SK-N-SH treated with all-trans-retinoic acid at 6 μM for 48 hours (cell line): ENCODE data around the gene SYNPO.

ENCODE experiments used
- ATAC-seq: fragments of 200-7000 bp; cut with Tn5 transposase; 3 replicates; pipeline ENCODE4 v1.9.1; 2020; ENCODE audit warnings: mild to moderate bottlenecking, moderate library complexity
- BACH2 ChIP-seq: fragments of 250-450 bp; sonication (Bioruptor Pico); IDR thresholded peaks from 2 replicates; pipeline ENCODE4 v1.9.0; 2021; ENCODE audit warnings: mild to moderate bottlenecking, borderline replicate concordance
- ESRRG ChIP-seq: fragments of 250-450 bp; sonication (Bioruptor Pico); IDR thresholded peaks from 2 replicates; pipeline ENCODE4 v1.6.1; 2021; ENCODE audit warnings: mild to moderate bottlenecking
- ISL1 ChIP-seq: fragments of 250-450 bp; sonication (Bioruptor Pico); IDR thresholded peaks from 2 replicates; pipeline ENCODE4 v2.1.2; 2022; ENCODE audit warnings: mild to moderate bottlenecking, moderate library complexity
- OSR1 ChIP-seq: fragments of 250-450 bp; sonication (Bioruptor Pico); IDR thresholded peaks from 2 replicates; pipeline ENCODE4 v1.8.0; 2022; ENCODE audit warnings: moderate library complexity, mild to moderate bottlenecking, inconsistent platforms
- PPARA ChIP-seq: fragments of 250-450 bp; sonication (Bioruptor Pico); IDR thresholded peaks from 2 replicates; pipeline ENCODE4 v1.5.0; 2020; ENCODE audit warnings: mild to moderate bottlenecking, borderline replicate concordance
- RARB ChIP-seq: fragments of 250-450 bp; sonication (Bioruptor Pico); IDR thresholded peaks from 2 replicates; pipeline ENCODE4 v1.8.0; 2021; ENCODE audit warnings: mild to moderate bottlenecking, moderate library complexity
- TCF4 ChIP-seq: fragments of 250-450 bp; sonication (Bioruptor Pico); IDR thresholded peaks from 2 replicates; pipeline ENCODE4 v1.8.0; 2021; ENCODE audit warnings: mild to moderate bottlenecking, moderate library complexity, borderline replicate concordance
- TOX ChIP-seq: fragments of 250-450 bp; sonication (Bioruptor Pico); IDR thresholded peaks from 2 replicates; pipeline ENCODE4 v1.8.0; 2021; ENCODE audit warnings: mild to moderate bottlenecking, moderate library complexity, borderline replicate concordance
- ZC3H10 ChIP-seq: fragments of 250-450 bp; sonication (Bioruptor Pico); IDR thresholded peaks from 2 replicates; pipeline ENCODE4 v1.5.1; 2021; ENCODE audit warnings: mild to moderate bottlenecking, moderate library complexity
- ZFP3 ChIP-seq: fragments of 250-450 bp; sonication (Bioruptor Pico); IDR thresholded peaks from 2 replicates; pipeline ENCODE4 v1.5.0; 2020; ENCODE audit warnings: mild to moderate bottlenecking, moderate library complexity
- ZFP30 ChIP-seq: fragments of 450-650 bp; formaldehyde crosslinking; IDR thresholded peaks from 2 replicates; pipeline ENCODE4 v1.5.0; 2022; ENCODE audit warnings: mild to moderate bottlenecking, moderate library complexity
- ZNF565 ChIP-seq: fragments of 450-650 bp; formaldehyde crosslinking; conservative IDR thresholded peaks from 2 replicates; pipeline ENCODE4 v1.5.0; 2020; ENCODE audit warnings: low read depth, mild to moderate bottlenecking, moderate library complexity
- ZNF70 ChIP-seq: fragments of 450-650 bp; formaldehyde crosslinking; IDR thresholded peaks from 2 replicates; pipeline ENCODE4 v1.5.0; 2020; ENCODE audit warnings: mild to moderate bottlenecking, moderate library complexity
- TF ChIP-seq, protein P1 (sequence below): fragments of 250-450 bp; sonication (Bioruptor Pico); IDR thresholded peaks from 2 replicates; pipeline ENCODE4 v1.5.0; 2020; ENCODE audit warnings: mild to moderate bottlenecking, moderate library complexity
- TF ChIP-seq, protein P2 (sequence below): fragments of 250-450 bp; sonication (Bioruptor Pico); IDR thresholded peaks from 2 replicates; pipeline ENCODE4 v1.8.0; 2020; ENCODE audit warnings: mild to moderate bottlenecking, moderate library complexity, borderline replicate concordance
- TF ChIP-seq, protein P3 (sequence below): fragments of 250-450 bp; sonication (Bioruptor Pico); IDR thresholded peaks from 2 replicates; pipeline ENCODE4 v1.5.1; 2020; ENCODE audit warnings: low read depth, mild to moderate bottlenecking, moderate library complexity
- TF ChIP-seq, protein P4 (sequence below): fragments of 250-450 bp; sonication (Bioruptor Pico); IDR thresholded peaks from 2 replicates; pipeline ENCODE4 v1.5.1; 2021; ENCODE audit warnings: mild to moderate bottlenecking, moderate library complexity
- TF ChIP-seq, protein P5 (sequence below): fragments of 250-450 bp; sonication (Bioruptor Pico); IDR thresholded peaks from 2 replicates; pipeline ENCODE4 v1.8.0; 2021; ENCODE audit warnings: low read depth, mild to moderate bottlenecking, moderate library complexity, borderline replicate concordance

SYNPO gene

DNA sequence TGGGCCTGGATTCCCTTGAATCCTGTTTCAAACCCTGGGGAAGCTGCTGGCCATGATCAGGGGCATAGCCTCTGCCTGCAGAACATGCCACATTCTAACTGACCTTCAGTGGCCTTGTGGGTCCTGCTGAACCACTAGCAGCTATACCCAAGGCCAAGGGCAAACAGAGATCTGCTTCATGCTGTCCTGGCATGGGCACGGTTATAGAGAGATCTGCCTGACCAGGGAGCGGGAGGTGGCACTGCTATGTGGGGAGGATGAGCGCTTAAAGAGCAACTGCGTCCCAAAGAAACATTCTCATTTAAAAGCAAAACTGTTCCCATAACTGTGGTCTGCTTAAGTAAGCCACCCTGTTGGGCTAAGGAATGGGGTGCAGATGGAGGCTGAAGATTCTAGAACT lies 36.5 kb upstream of the SYNPO start:
- TF ChIP-seq RARB (CRISPR knock-in tag) (no peak), TCF4 (CRISPR knock-in tag) (no peak), ESRRG (CRISPR knock-in tag) (no peak), ZFP3 (CRISPR knock-in tag) (no peak), TOX (CRISPR knock-in tag) (no peak), ZFP30 (CRISPR knock-in tag) (no peak), OSR1 (no peak), ZNF70 (CRISPR knock-in tag) (no peak), PPARA (CRISPR knock-in tag) (no peak)
- TF ChIP-seq, protein P1, sequence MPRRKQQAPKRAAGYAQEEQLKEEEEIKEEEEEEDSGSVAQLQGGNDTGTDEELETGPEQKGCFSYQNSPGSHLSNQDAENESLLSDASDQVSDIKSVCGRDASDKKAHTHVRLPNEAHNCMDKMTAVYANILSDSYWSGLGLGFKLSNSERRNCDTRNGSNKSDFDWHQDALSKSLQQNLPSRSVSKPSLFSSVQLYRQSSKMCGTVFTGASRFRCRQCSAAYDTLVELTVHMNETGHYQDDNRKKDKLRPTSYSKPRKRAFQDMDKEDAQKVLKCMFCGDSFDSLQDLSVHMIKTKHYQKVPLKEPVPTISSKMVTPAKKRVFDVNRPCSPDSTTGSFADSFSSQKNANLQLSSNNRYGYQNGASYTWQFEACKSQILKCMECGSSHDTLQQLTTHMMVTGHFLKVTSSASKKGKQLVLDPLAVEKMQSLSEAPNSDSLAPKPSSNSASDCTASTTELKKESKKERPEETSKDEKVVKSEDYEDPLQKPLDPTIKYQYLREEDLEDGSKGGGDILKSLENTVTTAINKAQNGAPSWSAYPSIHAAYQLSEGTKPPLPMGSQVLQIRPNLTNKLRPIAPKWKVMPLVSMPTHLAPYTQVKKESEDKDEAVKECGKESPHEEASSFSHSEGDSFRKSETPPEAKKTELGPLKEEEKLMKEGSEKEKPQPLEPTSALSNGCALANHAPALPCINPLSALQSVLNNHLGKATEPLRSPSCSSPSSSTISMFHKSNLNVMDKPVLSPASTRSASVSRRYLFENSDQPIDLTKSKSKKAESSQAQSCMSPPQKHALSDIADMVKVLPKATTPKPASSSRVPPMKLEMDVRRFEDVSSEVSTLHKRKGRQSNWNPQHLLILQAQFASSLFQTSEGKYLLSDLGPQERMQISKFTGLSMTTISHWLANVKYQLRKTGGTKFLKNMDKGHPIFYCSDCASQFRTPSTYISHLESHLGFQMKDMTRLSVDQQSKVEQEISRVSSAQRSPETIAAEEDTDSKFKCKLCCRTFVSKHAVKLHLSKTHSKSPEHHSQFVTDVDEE (CRISPR knock-in tag), result no peak
- TF ChIP-seq, protein P2, sequence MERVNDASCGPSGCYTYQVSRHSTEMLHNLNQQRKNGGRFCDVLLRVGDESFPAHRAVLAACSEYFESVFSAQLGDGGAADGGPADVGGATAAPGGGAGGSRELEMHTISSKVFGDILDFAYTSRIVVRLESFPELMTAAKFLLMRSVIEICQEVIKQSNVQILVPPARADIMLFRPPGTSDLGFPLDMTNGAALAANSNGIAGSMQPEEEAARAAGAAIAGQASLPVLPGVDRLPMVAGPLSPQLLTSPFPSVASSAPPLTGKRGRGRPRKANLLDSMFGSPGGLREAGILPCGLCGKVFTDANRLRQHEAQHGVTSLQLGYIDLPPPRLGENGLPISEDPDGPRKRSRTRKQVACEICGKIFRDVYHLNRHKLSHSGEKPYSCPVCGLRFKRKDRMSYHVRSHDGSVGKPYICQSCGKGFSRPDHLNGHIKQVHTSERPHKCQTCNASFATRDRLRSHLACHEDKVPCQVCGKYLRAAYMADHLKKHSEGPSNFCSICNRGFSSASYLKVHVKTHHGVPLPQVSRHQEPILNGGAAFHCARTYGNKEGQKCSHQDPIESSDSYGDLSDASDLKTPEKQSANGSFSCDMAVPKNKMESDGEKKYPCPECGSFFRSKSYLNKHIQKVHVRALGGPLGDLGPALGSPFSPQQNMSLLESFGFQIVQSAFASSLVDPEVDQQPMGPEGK, result no peak
- TF ChIP-seq, protein P3, sequence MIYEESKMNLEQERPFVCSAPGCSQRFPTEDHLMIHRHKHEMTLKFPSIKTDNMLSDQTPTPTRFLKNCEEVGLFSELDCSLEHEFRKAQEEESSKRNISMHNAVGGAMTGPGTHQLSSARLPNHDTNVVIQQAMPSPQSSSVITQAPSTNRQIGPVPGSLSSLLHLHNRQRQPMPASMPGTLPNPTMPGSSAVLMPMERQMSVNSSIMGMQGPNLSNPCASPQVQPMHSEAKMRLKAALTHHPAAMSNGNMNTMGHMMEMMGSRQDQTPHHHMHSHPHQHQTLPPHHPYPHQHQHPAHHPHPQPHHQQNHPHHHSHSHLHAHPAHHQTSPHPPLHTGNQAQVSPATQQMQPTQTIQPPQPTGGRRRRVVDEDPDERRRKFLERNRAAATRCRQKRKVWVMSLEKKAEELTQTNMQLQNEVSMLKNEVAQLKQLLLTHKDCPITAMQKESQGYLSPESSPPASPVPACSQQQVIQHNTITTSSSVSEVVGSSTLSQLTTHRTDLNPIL (CRISPR knock-in tag), result no peak
- ATAC-seq, result no peak

DNA sequence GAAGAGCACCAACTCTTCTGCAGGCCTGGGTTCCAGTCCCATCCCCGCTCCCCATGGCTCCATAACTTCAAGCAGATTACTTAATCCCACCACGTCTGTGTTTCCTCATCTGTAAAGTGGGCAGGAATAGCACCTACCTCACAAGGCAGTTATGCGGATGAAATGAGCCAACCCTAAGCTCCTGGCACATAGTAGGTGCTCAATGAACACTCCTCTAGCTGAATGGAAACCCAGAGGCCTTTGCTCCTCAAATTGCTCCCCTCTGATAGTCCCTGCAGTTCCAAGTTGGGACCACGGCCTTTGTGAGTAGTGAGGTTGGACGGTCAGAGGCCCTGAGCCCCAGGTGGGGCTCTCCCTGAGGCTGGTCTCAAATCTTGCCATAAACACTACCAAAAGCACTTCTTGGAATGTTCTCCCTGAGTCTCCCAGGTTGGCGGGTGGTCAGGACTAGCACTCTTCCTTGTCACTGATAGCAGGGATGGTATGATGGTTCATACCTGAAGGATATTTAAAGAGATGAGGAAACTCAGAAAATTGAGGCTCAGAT lies 35.5 kb upstream of the SYNPO start:
- ATAC-seq, result no peak
- TF ChIP-seq PPARA (CRISPR knock-in tag) (no peak), ZC3H10 (CRISPR knock-in tag) (no peak), ISL1 (CRISPR knock-in tag) (no peak), ZNF70 (CRISPR knock-in tag) (no peak), ZFP3 (CRISPR knock-in tag) (no peak), OSR1 (no peak), BACH2 (CRISPR knock-in tag) (no peak), RARB (CRISPR knock-in tag) (no peak), TOX (CRISPR knock-in tag) (no peak), ZNF565 (CRISPR knock-in tag) (no peak)
- TF ChIP-seq, protein P4, sequence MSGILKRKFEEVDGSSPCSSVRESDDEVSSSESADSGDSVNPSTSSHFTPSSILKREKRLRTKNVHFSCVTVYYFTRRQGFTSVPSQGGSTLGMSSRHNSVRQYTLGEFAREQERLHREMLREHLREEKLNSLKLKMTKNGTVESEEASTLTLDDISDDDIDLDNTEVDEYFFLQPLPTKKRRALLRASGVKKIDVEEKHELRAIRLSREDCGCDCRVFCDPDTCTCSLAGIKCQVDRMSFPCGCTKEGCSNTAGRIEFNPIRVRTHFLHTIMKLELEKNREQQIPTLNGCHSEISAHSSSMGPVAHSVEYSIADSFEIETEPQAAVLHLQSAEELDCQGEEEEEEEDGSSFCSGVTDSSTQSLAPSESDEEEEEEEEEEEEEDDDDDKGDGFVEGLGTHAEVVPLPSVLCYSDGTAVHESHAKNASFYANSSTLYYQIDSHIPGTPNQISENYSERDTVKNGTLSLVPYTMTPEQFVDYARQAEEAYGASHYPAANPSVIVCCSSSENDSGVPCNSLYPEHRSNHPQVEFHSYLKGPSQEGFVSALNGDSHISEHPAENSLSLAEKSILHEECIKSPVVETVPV (CRISPR knock-in tag), result no peak
- TF ChIP-seq, protein P3 (CRISPR knock-in tag), result no peak
- TF ChIP-seq, protein P5, sequence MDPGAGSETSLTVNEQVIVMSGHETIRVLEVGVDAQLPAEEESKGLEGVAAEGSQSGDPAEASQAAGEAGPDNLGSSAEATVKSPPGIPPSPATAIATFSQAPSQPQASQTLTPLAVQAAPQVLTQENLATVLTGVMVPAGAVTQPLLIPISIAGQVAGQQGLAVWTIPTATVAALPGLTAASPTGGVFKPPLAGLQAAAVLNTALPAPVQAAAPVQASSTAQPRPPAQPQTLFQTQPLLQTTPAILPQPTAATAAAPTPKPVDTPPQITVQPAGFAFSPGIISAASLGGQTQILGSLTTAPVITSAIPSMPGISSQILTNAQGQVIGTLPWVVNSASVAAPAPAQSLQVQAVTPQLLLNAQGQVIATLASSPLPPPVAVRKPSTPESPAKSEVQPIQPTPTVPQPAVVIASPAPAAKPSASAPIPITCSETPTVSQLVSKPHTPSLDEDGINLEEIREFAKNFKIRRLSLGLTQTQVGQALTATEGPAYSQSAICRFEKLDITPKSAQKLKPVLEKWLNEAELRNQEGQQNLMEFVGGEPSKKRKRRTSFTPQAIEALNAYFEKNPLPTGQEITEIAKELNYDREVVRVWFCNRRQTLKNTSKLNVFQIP (CRISPR knock-in tag), result no peak
- TF ChIP-seq, protein P1 (CRISPR knock-in tag), result no peak
- TF ChIP-seq, protein P2, result no peak
